Erythroblast (primary cell): ENCODE results near the gene ARHGEF12.

Experiments used
- DNase-seq, 2 experiments: peaks; one replicate each; lab custom pipeline; 2025; lab: John Stamatoyannopoulos, UW
- GATA1 ChIP-seq: IDR thresholded peaks from 2 replicates; pipeline ENCODE4 v1.6.1; 2011; ENCODE audit warnings: low read depth, mild to moderate bottlenecking, control low read depth, low read length, moderate library complexity
- POLR2A ChIP-seq: IDR thresholded peaks from 2 replicates; pipeline ENCODE4 v1.6.1; 2011; ENCODE audit warnings: mild to moderate bottlenecking, low read length

ARHGEF12 gene

GRCh38 chr11:120517801-120518291, 181.6 kb downstream of the ARHGEF12 start:
- TF ChIP-seq GATA1 (no peak), POLR2A (no peak)
- no peak for DNase-seq

- DNase-seq, result no peak
- TF ChIP-seq POLR2A (no peak), GATA1 (no peak)
These were observed 182.1 kb downstream of the ARHGEF12 start for GRCh38 chr11:120518356-120518755.

GRCh38 chr11:120519474-120519873, 183.3 kb downstream of the ARHGEF12 start:
- TF ChIP-seq GATA1 (no peak), POLR2A (no peak)
- no peak for DNase-seq

- TF ChIP-seq GATA1 (no peak), POLR2A (no peak)
- no peak for DNase-seq
These were observed 184.0 kb downstream of the ARHGEF12 start for GRCh38 chr11:120520091-120520822.

- no peak for DNase-seq
- no peak for TF ChIP-seq POLR2A
- no peak for TF ChIP-seq GATA1
These were observed 185.0 kb downstream of the ARHGEF12 start for GRCh38 chr11:120521176-120521575.

GRCh38 chr11:120522021-120522420, 185.8 kb downstream of the ARHGEF12 start:
- DNase-seq, result no peak

GRCh38 chr11:120522736-120523135, 186.5 kb downstream of the ARHGEF12 start:
- TF ChIP-seq POLR2A (no peak), GATA1 (no peak)

More at GRCh38 chr11:120522021-120522420, 185.8 kb downstream of the ARHGEF12 start:
- TF ChIP-seq GATA1 (no peak), POLR2A (no peak)

GRCh38 chr11:120523196-120523595, 187.0 kb downstream of the ARHGEF12 start:
- TF ChIP-seq POLR2A, result no peak
- TF ChIP-seq GATA1, result no peak
- DNase-seq, result no peak

More at GRCh38 chr11:120522736-120523135, 186.5 kb downstream of the ARHGEF12 start:
- no peak for DNase-seq

- no peak for TF ChIP-seq GATA1
- TF ChIP-seq POLR2A, result no peak
- no peak for DNase-seq
These were observed 188.4 kb downstream of the ARHGEF12 start for GRCh38 chr11:120524536-120525085.

- no peak for DNase-seq
These were observed 189.3 kb downstream of the ARHGEF12 start for GRCh38 chr11:120525261-120526171.

GRCh38 chr11:120526241-120526640, 190.0 kb downstream of the ARHGEF12 start:
- DNase-seq, result no peak
- TF ChIP-seq GATA1, result no peak
- no peak for TF ChIP-seq POLR2A

More at GRCh38 chr11:120525261-120526171, 189.3 kb downstream of the ARHGEF12 start:
- TF ChIP-seq POLR2A, result no peak
- no peak for TF ChIP-seq GATA1

GRCh38 chr11:120527111-120527761, 191.0 kb downstream of the ARHGEF12 start:
- TF ChIP-seq GATA1, result no peak
- TF ChIP-seq POLR2A, result no peak
- no peak for DNase-seq

- no peak for DNase-seq
- TF ChIP-seq GATA1 (no peak), POLR2A (no peak)
These were observed 192.5 kb downstream of the ARHGEF12 start for GRCh38 chr11:120528749-120529148.

GRCh38 chr11:120529214-120529613, 193.0 kb downstream of the ARHGEF12 start:
- no peak for TF ChIP-seq GATA1
- TF ChIP-seq POLR2A, result no peak
- DNase-seq, result no peak
